IMR-90 (cell line): ENCODE measurements around the gene PRDX5. TPM values are rescaled to one million over a fixed set of nuclear protein-coding genes. Genes with fewer than 3 reads are reported as not detected.

ENCODE experiments used
- ATAC-seq: fragments of 200-7000 bp; cut with Tn5 transposase; 2 replicates; pipeline ENCODE4 v1.9.1; 2020; ENCODE audit warnings: low read depth, mild to moderate bottlenecking, moderate library complexity
- BruUV-seq: library from RNA; stranded (reverse); fragments of 400-500 nt; replicated peaks from 2 replicates; lab custom pipeline; 2021; lab: Mats Ljungman, UMichigan
- CTCF ChIA-PET: fragments of 300-600 bp; formaldehyde crosslinking; extraction: SDS; loops from one replicate; lab custom pipeline; 2021; ENCODE audit warnings: antibody characterized with exemption; lab: Yijun Ruan, JAX
- POLR2A ChIA-PET: fragments of 300-600 bp; sonication (Branson Sonifier 250); formaldehyde crosslinking; loops from one replicate; lab custom pipeline; 2022; ENCODE audit warnings: antibody characterized with exemption; ENCODE audit not compliant: unreplicated experiment; lab: Charles Lee
- DNase-seq: peaks from one replicate; pipeline ENCODE4 v3.0.0; 2013
- H2AFZ ChIP-seq: replicated peaks from 2 replicates; pipeline ENCODE3; 2013; ENCODE audit warnings: low read length, mild to moderate bottlenecking; ENCODE audit not compliant: poor library complexity
- H2AK5ac ChIP-seq: 2 replicates; pipeline ENCODE4 v1.6.1; 2013; ENCODE audit warnings: low read depth, low read length, inconsistent platforms
- H2AK9ac ChIP-seq: replicated peaks from 2 replicates; pipeline ENCODE3; 2013; ENCODE audit warnings: mild to moderate bottlenecking, low read depth, low read length, moderate library complexity; ENCODE audit not compliant: poor library complexity
- H2BK120ac ChIP-seq: 2 replicates; pipeline ENCODE4 v1.6.1; 2013; ENCODE audit warnings: low read depth, low read length, inconsistent platforms
- H2BK15ac ChIP-seq: 3 replicates; pipeline ENCODE4 v1.6.1; 2013; ENCODE audit warnings: low read depth, low read length, inconsistent platforms
- H2BK20ac ChIP-seq: 2 replicates; pipeline ENCODE4 v1.6.1; 2013; ENCODE audit warnings: low read depth, mild to moderate bottlenecking, inconsistent platforms, low read length, moderate library complexity
- H2BK5ac ChIP-seq: 2 replicates; pipeline ENCODE4 v1.6.1; 2013; ENCODE audit warnings: mild to moderate bottlenecking, low read depth, low read length, inconsistent platforms; ENCODE audit not compliant: poor library complexity, severe bottlenecking
- H3K14ac ChIP-seq: replicated peaks from 2 replicates; pipeline ENCODE4 v1.6.1; 2013; ENCODE audit warnings: low read depth, low read length, inconsistent platforms
- H3K18ac ChIP-seq: 2 replicates; pipeline ENCODE4 v1.6.1; 2013; ENCODE audit warnings: low read depth, low read length, control low read depth
- H3K23ac ChIP-seq: 2 replicates; pipeline ENCODE4 v1.6.1; 2013; ENCODE audit warnings: low read depth, low read length, inconsistent platforms
- H3K27ac ChIP-seq: 2 replicates; pipeline ENCODE4 v1.5.1; 2013; ENCODE audit warnings: mild to moderate bottlenecking, control low read depth, low read length; ENCODE audit not compliant: insufficient read depth
- H3K27me3 ChIP-seq: 2 replicates; pipeline ENCODE4 v1.6.1; 2013; ENCODE audit warnings: low read length; ENCODE audit not compliant: control insufficient read depth, insufficient read depth
- H3K36me3 ChIP-seq: 2 replicates; pipeline ENCODE4 v1.6.1; 2013; ENCODE audit warnings: low read length, mixed read lengths; ENCODE audit not compliant: control insufficient read depth, insufficient read depth
- H3K4ac ChIP-seq: 2 replicates; pipeline ENCODE4 v1.6.1; 2013; ENCODE audit warnings: low read depth, low read length, inconsistent platforms
- H3K4me1 ChIP-seq: 2 replicates; pipeline ENCODE4 v1.6.1; 2013; ENCODE audit warnings: low read length, mixed read lengths; ENCODE audit not compliant: control insufficient read depth, insufficient read depth
- H3K4me2 ChIP-seq: 2 replicates; pipeline ENCODE4 v1.6.1; 2013; ENCODE audit warnings: low read depth, mild to moderate bottlenecking, control low read depth, low read length, moderate library complexity
- H3K4me3 ChIP-seq: 2 replicates; pipeline ENCODE4 v1.5.1; 2013; ENCODE audit warnings: low read depth, mild to moderate bottlenecking, control low read depth, low read length, moderate library complexity; ENCODE audit not compliant: insufficient read depth
- H3K56ac ChIP-seq: 2 replicates; pipeline ENCODE4 v1.6.1; 2013; ENCODE audit warnings: low read length, inconsistent platforms; ENCODE audit not compliant: insufficient read depth; ENCODE audit errors: extremely low read depth
- H3K79me1 ChIP-seq, 2 experiments: 2 replicates each; pipeline ENCODE4 v1.6.1; 2013; ENCODE audit warnings: low read length in 2 of 2, inconsistent platforms in 1 of 2, low read depth in 1 of 2
- H3K9ac ChIP-seq: 2 replicates; pipeline ENCODE4 v1.6.1; 2013; ENCODE audit warnings: low read depth, low read length, control low read depth
- H3K9me1 ChIP-seq: 2 replicates; pipeline ENCODE4 v1.6.1; 2013; ENCODE audit warnings: low read length, inconsistent platforms; ENCODE audit not compliant: insufficient read depth
- H3K9me3 ChIP-seq: 2 replicates; pipeline ENCODE4 v1.6.1; 2013; ENCODE audit warnings: low read length; ENCODE audit not compliant: control insufficient read depth, insufficient read depth
- H4K20me1 ChIP-seq: 2 replicates; pipeline ENCODE4 v1.6.1; 2013; ENCODE audit warnings: low read length, inconsistent platforms; ENCODE audit not compliant: insufficient read depth
- H4K5ac ChIP-seq: 2 replicates; pipeline ENCODE4 v1.6.1; 2013; ENCODE audit warnings: mild to moderate bottlenecking, low read depth, low read length, control low read depth
- H4K8ac ChIP-seq, 2 experiments: 2 replicates each; pipeline ENCODE4 v1.6.1; 2013; ENCODE audit warnings: low read depth in 2 of 2, low read length in 2 of 2, control low read depth in 1 of 2, inconsistent platforms in 1 of 2
- H4K91ac ChIP-seq: 2 replicates; pipeline ENCODE4 v1.6.1; 2013; ENCODE audit warnings: low read depth, low read length, inconsistent platforms; ENCODE audit not compliant: insufficient read depth
- BHLHE40 ChIP-seq: fragments of 150-350 bp; IDR thresholded peaks from 2 replicates; pipeline ENCODE4 v1.6.1; 2016; ENCODE audit warnings: mild to moderate bottlenecking, low read depth, low read length
- CEBPB ChIP-seq: IDR thresholded peaks from 2 replicates; pipeline ENCODE4 v1.6.1; 2012; ENCODE audit warnings: low read depth, low read length, improper control_type of control experiment
- CHD1 ChIP-seq: IDR thresholded peaks from 2 replicates; pipeline ENCODE4 v1.6.1; 2012; ENCODE audit warnings: low read depth, low read length, improper control_type of control experiment
- FOS ChIP-seq: fragments of 150-350 bp; IDR thresholded peaks from 2 replicates; pipeline ENCODE4 v1.6.1; 2016; ENCODE audit warnings: low read depth, low read length
- MAZ ChIP-seq: IDR thresholded peaks from 2 replicates; pipeline ENCODE4 v1.6.1; 2012; ENCODE audit warnings: low read depth, mild to moderate bottlenecking, low read length, improper control_type of control experiment, moderate library complexity, borderline replicate concordance
- MXI1 ChIP-seq: IDR thresholded peaks from 2 replicates; pipeline ENCODE4 v1.6.1; 2012; ENCODE audit warnings: low read depth, mild to moderate bottlenecking, low read length, moderate library complexity, borderline replicate concordance
- NFE2L2 ChIP-seq: fragments of 150-350 bp; IDR thresholded peaks from 2 replicates; pipeline ENCODE4 v1.6.1; 2016; ENCODE audit warnings: low read depth, mild to moderate bottlenecking, low read length
- POLR2A ChIP-seq: IDR thresholded peaks from 2 replicates; pipeline ENCODE4 v1.6.1; 2012; ENCODE audit warnings: mild to moderate bottlenecking, low read depth, low read length
- RAD21 ChIP-seq: IDR thresholded peaks from 2 replicates; pipeline ENCODE4 v1.6.1; 2012; ENCODE audit warnings: low read length, improper control_type of control experiment
- SMC3 ChIP-seq: fragments of 150-350 bp; IDR thresholded peaks from 2 replicates; pipeline ENCODE4 v1.6.1; 2016; ENCODE audit warnings: low read depth, mild to moderate bottlenecking, antibody characterized with exemption, low read length, moderate library complexity
- WGBS, 2 experiments: methylation state at CpG; one replicate each; pipeline versions ENCODE4 v1.1.5 to v1.1.7; 2013; ENCODE audit warnings: missing lambda C conversion rate in 2 of 2; ENCODE audit not compliant: insufficient read length in 1 of 2; ENCODE audit errors: extremely low coverage in 2 of 2; 5-methylcytosine and 5-hydroxymethylcytosine counted together
- dilution Hi-C: fragments of 300-500 bp; cut with HindIII; formaldehyde crosslinking; loops from one replicate; pipeline ENCODE4 v1.14.3; 2018; ENCODE audit warnings: low sequenced_read_pairs; ENCODE audit not compliant: unreplicated experiment
- in situ Hi-C: fragments of 300-500 bp; cut with MboI; formaldehyde crosslinking; loops from 3 replicates; pipeline ENCODE4 v1.14.3; 2019; ENCODE audit warnings: low sequenced_read_pairs, inconsistent platforms, mixed read lengths
- intact Hi-C: fragments of 100-400 bp; cut with micrococcal nuclease; formaldehyde crosslinking; loops from 2 replicates; pipeline ENCODE4 v1.10.0; 2022
- polyA plus RNA-seq, 3 experiments: library from polyadenylated mRNA; depleted of rRNA; stranded (reverse); fragments of >200 nt; gene quantifications; 2 replicates each; pipeline ENCODE4 v1.2.3, GENCODE V29; 2012; ENCODE audit warnings: low replicate concordance in 1 of 3
- total RNA-seq: library from RNA; depleted of rRNA; stranded (reverse); fragments of >200 nt; gene quantifications from 2 replicates; pipeline ENCODE4 v1.2.3, GENCODE V29; 2012
- TF ChIP-seq, protein P1 (sequence below): fragments of 150-350 bp; IDR thresholded peaks from 2 replicates; pipeline ENCODE4 v1.6.1; 2016; ENCODE audit warnings: low read depth, mild to moderate bottlenecking, low read length, moderate library complexity, borderline replicate concordance
- TF ChIP-seq, protein P2 (sequence below): fragments of 150-350 bp; IDR thresholded peaks from 2 replicates; pipeline ENCODE4 v1.6.1; 2017; ENCODE audit warnings: mild to moderate bottlenecking, antibody characterized with exemption, low read length, low read depth

PRDX5 gene
- total and polyA plus RNA-seq, 2 of the 4 experiments (the other 2 are of a cell fraction): 120 to 292 TPM

DNA sequence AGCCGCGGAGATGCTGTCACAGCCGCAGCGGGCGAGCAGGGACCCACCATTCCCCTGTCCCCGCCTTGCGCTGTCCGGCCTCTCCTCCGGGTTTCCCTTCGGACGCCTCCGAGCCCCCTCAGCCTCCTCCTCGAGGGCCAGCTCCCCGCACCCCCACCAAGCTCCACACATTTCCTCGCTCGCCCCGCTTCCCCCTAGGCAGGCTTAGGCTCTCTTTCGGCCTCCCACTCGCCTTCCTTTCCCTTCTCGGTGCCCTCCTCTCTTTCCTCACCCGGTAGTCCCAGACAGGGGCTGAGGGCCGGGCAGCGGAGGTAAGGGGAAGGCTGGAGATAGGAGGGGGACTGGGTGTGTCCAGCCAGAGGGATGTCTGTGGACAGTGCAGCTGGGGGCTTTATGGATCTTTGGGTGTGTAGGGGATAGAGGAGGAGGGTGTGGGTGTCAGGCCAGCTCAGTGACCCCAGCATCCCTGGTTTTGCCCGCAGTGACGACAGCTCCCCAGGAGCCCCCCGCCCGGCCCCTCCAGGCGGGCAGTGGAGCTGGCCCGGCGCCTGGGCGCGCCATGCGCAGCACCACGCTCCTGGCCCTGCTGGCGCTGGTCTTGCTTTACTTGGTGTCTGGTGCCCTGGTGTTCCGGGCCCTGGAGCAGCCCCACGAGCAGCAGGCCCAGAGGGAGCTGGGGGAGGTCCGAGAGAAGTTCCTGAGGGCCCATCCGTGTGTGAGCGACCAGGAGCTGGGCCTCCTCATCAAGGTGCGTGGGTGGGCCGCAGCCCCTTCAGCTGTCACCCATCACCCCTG, 25.3 kb upstream of the PRDX5 start:
- Histone ChIP-seq H4K91ac (no peak overlapping the region), H3K23ac (no peak overlapping the region), H2AK9ac (no peak overlapping the region), H3K18ac (no peak overlapping the region), H3K27me3 (peaks cover 74% of the 10 kb centered on the region), H3K4me3 (peak overlapping the region; percentile 24; the same call in 1 of the 2 replicates), H3K27ac (no peak overlapping the region), H3K9ac (no peak overlapping the region), H4K5ac (no peak overlapping the region), H2BK5ac (no peak overlapping the region), H4K8ac (no peak overlapping the region), H3K79me1 (no peaks in the 10 kb centered on the region), H2AFZ (peak overlapping the region; percentile 72), H3K4ac (no peak overlapping the region), H2AK5ac (no peak overlapping the region), H3K9me1 (no peaks in the 10 kb centered on the region), H2BK120ac (no peak overlapping the region), H3K9me3 (no peaks in the 10 kb centered on the region), H4K20me1 (peaks cover 5% of the 10 kb centered on the region; the same call in 1 of the 2 replicates), H3K4me2 (peak overlapping the region; percentile 18; the same call in 1 of the 2 replicates), H2BK20ac (no peak overlapping the region), H2BK15ac (no peak overlapping the region), H3K56ac (no peak overlapping the region), H3K4me1 (peaks cover 4% of the 10 kb centered on the region; the same call in 1 of the 2 replicates), H3K36me3 (no peaks in the 10 kb centered on the region), H3K14ac (no peak overlapping the region)
- ATAC-seq: peak; percentile 35
- no TSS peak for BruUV-seq
- 24% methylated on average over 16 of the region's 42 CpGs; no CpG with 5 or more reads in 1 of the 2 experiments for WGBS, 2 experiments
- no peak for DNase-seq
- dilution Hi-C loops: no loop called here
- ChIA-PET CTCF (interaction anchor here (1.1 kb wide), 1 partner anchor 8 kb away, joined by 5 read pairs; no protein-coding TSS in a partner anchor), POLR2A (no interaction called here)
- TF ChIP-seq, protein P1, sequence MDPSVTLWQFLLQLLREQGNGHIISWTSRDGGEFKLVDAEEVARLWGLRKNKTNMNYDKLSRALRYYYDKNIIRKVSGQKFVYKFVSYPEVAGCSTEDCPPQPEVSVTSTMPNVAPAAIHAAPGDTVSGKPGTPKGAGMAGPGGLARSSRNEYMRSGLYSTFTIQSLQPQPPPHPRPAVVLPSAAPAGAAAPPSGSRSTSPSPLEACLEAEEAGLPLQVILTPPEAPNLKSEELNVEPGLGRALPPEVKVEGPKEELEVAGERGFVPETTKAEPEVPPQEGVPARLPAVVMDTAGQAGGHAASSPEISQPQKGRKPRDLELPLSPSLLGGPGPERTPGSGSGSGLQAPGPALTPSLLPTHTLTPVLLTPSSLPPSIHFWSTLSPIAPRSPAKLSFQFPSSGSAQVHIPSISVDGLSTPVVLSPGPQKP: no peak
- TF ChIP-seq FOS: no peak
- TF ChIP-seq MXI1: no peak
- TF ChIP-seq POLR2A: no peak
- TF ChIP-seq NFE2L2: no peak
- no peak for TF ChIP-seq BHLHE40
- TF ChIP-seq MAZ: no peak
- TF ChIP-seq CEBPB: no peak
- no peak for TF ChIP-seq RAD21
- TF ChIP-seq CHD1: no peak
- TF ChIP-seq SMC3: no peak
- TF ChIP-seq, protein P2, sequence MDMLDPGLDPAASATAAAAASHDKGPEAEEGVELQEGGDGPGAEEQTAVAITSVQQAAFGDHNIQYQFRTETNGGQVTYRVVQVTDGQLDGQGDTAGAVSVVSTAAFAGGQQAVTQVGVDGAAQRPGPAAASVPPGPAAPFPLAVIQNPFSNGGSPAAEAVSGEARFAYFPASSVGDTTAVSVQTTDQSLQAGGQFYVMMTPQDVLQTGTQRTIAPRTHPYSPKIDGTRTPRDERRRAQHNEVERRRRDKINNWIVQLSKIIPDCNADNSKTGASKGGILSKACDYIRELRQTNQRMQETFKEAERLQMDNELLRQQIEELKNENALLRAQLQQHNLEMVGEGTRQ: no peak
- in situ Hi-C loops: no loop called here
- intact Hi-C loops: no loop called here
